Ectodermal cell (in vitro differentiated cells): ENCODE data around the gene RASGEF1B.
A peak's percentile ranks its signal among the peaks of the same experiment; 100 is the strongest.

ENCODE experiments used
- H3K27ac ChIP-seq: 2 replicates; pipeline ENCODE4 v1.7.0; 2013; ENCODE audit warnings: mild to moderate bottlenecking, low read depth, low read length; ENCODE audit not compliant: insufficient read depth, poor library complexity, severe bottlenecking
- H3K27me3 ChIP-seq: 2 replicates; pipeline ENCODE4 v1.7.0; 2013; ENCODE audit warnings: mild to moderate bottlenecking, low read length; ENCODE audit not compliant: insufficient read depth, control insufficient read depth, poor library complexity, severe bottlenecking
- H3K36me3 ChIP-seq: one replicate; pipeline ENCODE4 v1.7.0; 2013; ENCODE audit warnings: low read length; ENCODE audit not compliant: control insufficient read depth, insufficient read depth
- H3K4me1 ChIP-seq: one replicate; pipeline ENCODE4 v1.7.0; 2013; ENCODE audit warnings: low read length; ENCODE audit not compliant: control insufficient read depth, insufficient read depth
- H3K4me3 ChIP-seq: 2 replicates; pipeline ENCODE4 v1.7.0; 2013; ENCODE audit warnings: low read depth, low read length, control low read depth; ENCODE audit not compliant: insufficient read depth
- H3K9me3 ChIP-seq: 2 replicates; pipeline ENCODE4 v1.7.0; 2013; ENCODE audit warnings: mild to moderate bottlenecking, low read length, moderate library complexity; ENCODE audit not compliant: control insufficient read depth
- WGBS, 2 experiments: methylation state at CpG; one replicate each; pipeline ENCODE4 v1.1.7; 2013; ENCODE audit warnings: missing lambda C conversion rate in 2 of 2; 5-methylcytosine and 5-hydroxymethylcytosine counted together

Gene RASGEF1B

DNA sequence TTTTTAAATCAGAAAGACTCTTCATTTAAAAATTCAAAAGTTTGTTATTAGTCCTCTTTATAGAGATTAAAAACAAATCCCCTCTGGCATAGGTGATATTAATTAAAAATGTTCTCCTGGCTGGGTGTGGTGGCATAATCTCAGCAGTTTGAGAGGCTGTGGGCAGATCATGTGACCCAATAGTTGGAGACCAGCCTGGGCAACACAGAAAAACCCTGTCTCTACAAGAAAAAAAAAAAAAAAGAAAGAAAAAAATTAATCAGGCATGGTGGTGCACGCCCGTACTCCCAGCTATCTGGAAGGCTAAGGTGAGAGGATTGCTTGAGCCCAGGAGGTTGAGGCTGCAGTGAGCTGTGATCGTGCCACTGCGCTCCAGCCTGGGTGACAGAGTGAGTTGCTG, 38.9 kb downstream of the RASGEF1B start:
- 93 to 94% methylated on average over 2 to 3 of the region's 4 CpGs for WGBS, 2 experiments
- Histone ChIP-seq H3K27ac (no peak overlapping the region), H3K27me3 (no peaks in the 10 kb centered on the region), H3K9me3 (no peaks in the 10 kb centered on the region), H3K4me3 (no peak overlapping the region), H3K4me1 (no peaks in the 10 kb centered on the region), H3K36me3 (no peaks in the 10 kb centered on the region)

DNA sequence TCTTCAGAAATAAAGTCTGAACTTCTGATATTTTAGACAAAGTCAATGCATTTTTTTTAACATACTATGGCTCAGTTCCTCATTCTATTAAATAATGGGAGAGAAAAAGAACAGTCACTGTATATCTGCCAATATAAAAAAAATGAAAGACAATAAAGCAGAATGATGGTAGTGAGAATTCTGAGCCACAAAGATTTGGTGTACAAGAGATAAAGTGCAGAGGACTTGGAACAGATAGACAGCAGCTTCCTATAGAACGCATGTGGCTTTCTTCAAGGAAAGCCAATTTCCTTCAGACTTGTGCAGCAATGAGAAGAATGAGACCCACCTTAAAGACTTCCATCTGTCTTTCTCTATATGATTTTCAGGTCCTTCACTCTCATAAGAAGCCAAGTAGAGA, 39.7 kb downstream of the RASGEF1B start:
- H3K9me3 ChIP-seq: no peaks in the 10 kb centered on the region
- H3K4me1 ChIP-seq: no peaks in the 10 kb centered on the region
- no peak overlapping the region for H3K4me3 ChIP-seq
- no peak overlapping the region for H3K27ac ChIP-seq
- H3K27me3 ChIP-seq: no peaks in the 10 kb centered on the region
- no peaks in the 10 kb centered on the region for H3K36me3 ChIP-seq
- WGBS, 2 experiments: 94 to 100% methylated on average over 1 of the region's 1 CpG

DNA sequence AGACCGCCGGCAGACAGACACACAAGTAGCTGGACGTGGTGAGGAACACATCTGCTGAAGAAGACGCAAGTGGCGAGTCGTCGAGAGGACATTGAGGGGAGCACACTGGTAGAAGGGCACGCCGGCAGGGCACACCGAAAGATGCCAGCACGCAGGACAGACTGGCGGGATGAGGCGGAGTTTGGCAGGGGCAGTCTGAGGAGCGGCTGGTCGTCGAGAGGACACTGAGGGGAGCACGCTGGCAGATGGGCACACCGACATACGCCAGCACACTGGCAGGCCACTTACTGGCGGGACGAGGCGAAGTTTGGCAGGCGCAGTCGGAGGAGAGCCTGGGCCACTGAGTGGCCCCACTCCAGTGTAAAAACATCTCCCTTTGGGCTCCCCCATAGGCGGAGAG, 42.1 kb downstream of the RASGEF1B start:
- no peaks in the 10 kb centered on the region for H3K9me3 ChIP-seq
- H3K27ac ChIP-seq: no peak overlapping the region
- 95 to 96% methylated on average over 25 of the region's 25 CpGs for WGBS, 2 experiments
- no peaks in the 10 kb centered on the region for H3K36me3 ChIP-seq
- no peaks in the 10 kb centered on the region for H3K27me3 ChIP-seq
- H3K4me3 ChIP-seq: no peak overlapping the region
- H3K4me1 ChIP-seq: peaks cover 4% of the 10 kb centered on the region

GRCh38 chr4:81429031-81429430, 42.7 kb downstream of the RASGEF1B start:
- Histone ChIP-seq H3K9me3 (no peaks in the 10 kb centered on the region), H3K4me3 (no peak overlapping the region), H3K27me3 (no peaks in the 10 kb centered on the region), H3K4me1 (peaks cover 4% of the 10 kb centered on the region), H3K27ac (no peak overlapping the region), H3K36me3 (no peaks in the 10 kb centered on the region)
- WGBS, 2 experiments: 95 to 98% methylated on average over 5 to 6 of the region's 6 CpGs

DNA sequence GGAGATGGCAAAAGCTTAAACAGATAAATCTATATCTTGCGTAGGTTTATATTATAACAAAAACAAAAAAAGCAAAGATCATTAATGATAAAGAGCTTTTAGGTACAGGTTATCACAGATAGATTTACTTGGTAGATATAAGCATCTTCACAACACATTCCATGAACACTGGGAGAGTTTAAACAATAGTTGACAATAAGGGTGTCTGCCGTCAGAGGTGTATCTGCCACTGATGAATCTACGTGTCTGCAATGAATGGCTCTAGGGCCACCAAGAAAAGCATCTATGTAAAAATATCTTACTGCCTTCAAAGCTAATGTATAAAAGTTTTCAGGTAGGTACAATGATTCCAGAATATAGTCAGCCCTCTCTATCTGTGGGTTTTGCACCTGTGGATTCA, 43.7 kb downstream of the RASGEF1B start:
- Histone ChIP-seq H3K4me3 (no peak overlapping the region), H3K27me3 (no peaks in the 10 kb centered on the region), H3K4me1 (peaks cover 4% of the 10 kb centered on the region), H3K27ac (no peak overlapping the region), H3K9me3 (no peaks in the 10 kb centered on the region), H3K36me3 (no peaks in the 10 kb centered on the region)
- WGBS, 2 experiments: 76 to 100% methylated on average over 2 of the region's 3 CpGs

GRCh38 chr4:81427344-81427821, 44.3 kb downstream of the RASGEF1B start:
- Histone ChIP-seq H3K36me3 (no peaks in the 10 kb centered on the region), H3K4me1 (peaks cover 4% of the 10 kb centered on the region), H3K27ac (peak overlapping the region; percentile 4), H3K4me3 (no peak overlapping the region), H3K9me3 (no peaks in the 10 kb centered on the region), H3K27me3 (no peaks in the 10 kb centered on the region)
- 15 to 17% methylated on average over 5 to 6 of the region's 6 CpGs for WGBS, 2 experiments

- H3K27ac ChIP-seq: no peak overlapping the region
- H3K27me3 ChIP-seq: no peaks in the 10 kb centered on the region
- peaks cover 4% of the 10 kb centered on the region for H3K4me1 ChIP-seq
- H3K4me3 ChIP-seq: no peak overlapping the region
- 89% methylated on average over 1 of the region's 1 CpG; no CpG with 5 or more reads in 1 of the 2 experiments for WGBS, 2 experiments
- H3K36me3 ChIP-seq: no peaks in the 10 kb centered on the region
- H3K9me3 ChIP-seq: no peaks in the 10 kb centered on the region
These were observed 44.9 kb downstream of the RASGEF1B start for GRCh38 chr4:81426770-81427289.

GRCh38 chr4:81424816-81425755, 46.6 kb downstream of the RASGEF1B start:
- no peaks in the 10 kb centered on the region for H3K27me3 ChIP-seq
- H3K9me3 ChIP-seq: no peaks in the 10 kb centered on the region
- peaks cover 4% of the 10 kb centered on the region for H3K4me1 ChIP-seq
- H3K4me3 ChIP-seq: no peak overlapping the region
- WGBS, 2 experiments: 94 to 95% methylated on average over 5 of the region's 5 CpGs
- H3K27ac ChIP-seq: no peak overlapping the region
- no peaks in the 10 kb centered on the region for H3K36me3 ChIP-seq

DNA sequence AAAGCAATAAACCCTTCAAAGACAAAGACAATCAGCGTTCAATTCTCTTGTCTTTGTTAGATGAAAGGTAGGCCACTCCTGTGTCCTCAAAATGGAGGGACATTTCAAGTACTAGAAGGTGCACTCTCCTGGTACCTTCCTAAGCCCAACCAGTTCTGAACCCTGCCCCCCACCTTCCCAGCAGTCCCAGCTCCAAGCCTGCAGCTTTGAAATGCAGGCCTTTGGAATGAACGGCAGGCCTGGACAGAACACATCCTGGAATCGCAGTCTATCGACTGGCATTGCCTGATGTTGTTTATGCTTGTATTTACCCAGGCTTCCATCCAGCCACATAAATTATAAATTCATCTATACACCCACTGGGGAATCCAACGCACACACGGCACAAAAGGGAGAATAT, 47.4 kb downstream of the RASGEF1B start:
- no peak overlapping the region for H3K27ac ChIP-seq
- 81 to 94% methylated on average over 3 to 6 of the region's 6 CpGs for WGBS, 2 experiments

GRCh38 chr4:81422595-81422994, 49.1 kb downstream of the RASGEF1B start:
- Histone ChIP-seq H3K36me3 (no peaks in the 10 kb centered on the region), H3K27ac (no peak overlapping the region), H3K4me1 (peaks cover 4% of the 10 kb centered on the region), H3K9me3 (no peaks in the 10 kb centered on the region), H3K27me3 (no peaks in the 10 kb centered on the region), H3K4me3 (no peak overlapping the region)
- WGBS, 2 experiments: 94 to 100% methylated on average over 1 of the region's 1 CpG

More for the DNA sequence above, 47.4 kb downstream of the RASGEF1B start:
- Histone ChIP-seq H3K36me3 (no peaks in the 10 kb centered on the region), H3K4me1 (peaks cover 4% of the 10 kb centered on the region), H3K4me3 (no peak overlapping the region), H3K9me3 (no peaks in the 10 kb centered on the region), H3K27me3 (no peaks in the 10 kb centered on the region)
